ENCODE data around the gene VGF.

DNA sequence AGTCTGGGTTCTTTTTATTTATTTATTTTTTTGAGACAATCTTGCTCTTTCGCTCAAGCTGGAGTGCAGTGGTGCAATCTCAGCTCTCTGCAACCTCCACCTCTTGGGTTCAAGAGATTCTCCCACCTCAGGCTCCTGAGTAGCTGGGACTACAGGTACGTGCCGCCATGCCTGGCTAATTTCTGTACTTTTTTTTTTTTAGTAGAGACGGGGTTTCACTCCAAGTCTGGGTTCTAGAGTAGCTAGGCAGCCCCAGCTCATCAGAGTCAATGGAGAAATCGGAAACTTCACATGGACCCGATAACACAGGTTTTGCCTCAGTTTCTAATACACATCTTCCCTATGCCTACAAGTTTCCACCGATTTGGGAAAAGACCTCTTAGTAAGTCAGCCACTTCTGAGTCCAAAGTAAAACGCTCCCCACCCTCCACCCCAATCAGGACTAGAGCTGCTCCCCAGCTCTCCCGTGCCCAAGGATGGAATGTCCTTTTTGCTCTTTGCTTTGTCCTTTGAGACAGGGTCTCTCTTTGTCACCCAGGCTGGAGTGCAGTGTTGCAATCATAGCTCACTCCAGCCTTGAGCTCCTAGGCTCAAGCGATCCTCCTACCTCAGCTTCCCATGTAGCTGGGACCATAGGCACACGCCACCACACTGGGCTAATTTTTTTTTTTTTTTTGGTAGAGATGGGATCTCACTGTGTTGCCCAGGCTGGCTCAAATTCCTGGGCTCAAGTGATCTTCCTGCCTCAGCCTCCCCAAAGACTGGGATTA is 42.3 kb downstream of the VGF start:
- TF ChIP-seq CREB1 (CRISPR knock-in tag; IDR thresholded peaks at IDR 0.05; ENCODE audit: low read depth) (no peak), EZH2 (IDR thresholded peaks at IDR 0.05; ENCODE audit: low read depth, unreplicated experiment) (no peak), POLR2AphosphoS5 (IDR thresholded peaks at IDR 0.05; ENCODE audit: low read depth) (no peak), EZH2phosphoT487 (IDR thresholded peaks at IDR 0.05; ENCODE audit: unreplicated experiment) (no peak), ZNF114 (CRISPR knock-in tag; IDR thresholded peaks at IDR 0.05) (no peak)
- TF ChIP-seq, protein P1, sequence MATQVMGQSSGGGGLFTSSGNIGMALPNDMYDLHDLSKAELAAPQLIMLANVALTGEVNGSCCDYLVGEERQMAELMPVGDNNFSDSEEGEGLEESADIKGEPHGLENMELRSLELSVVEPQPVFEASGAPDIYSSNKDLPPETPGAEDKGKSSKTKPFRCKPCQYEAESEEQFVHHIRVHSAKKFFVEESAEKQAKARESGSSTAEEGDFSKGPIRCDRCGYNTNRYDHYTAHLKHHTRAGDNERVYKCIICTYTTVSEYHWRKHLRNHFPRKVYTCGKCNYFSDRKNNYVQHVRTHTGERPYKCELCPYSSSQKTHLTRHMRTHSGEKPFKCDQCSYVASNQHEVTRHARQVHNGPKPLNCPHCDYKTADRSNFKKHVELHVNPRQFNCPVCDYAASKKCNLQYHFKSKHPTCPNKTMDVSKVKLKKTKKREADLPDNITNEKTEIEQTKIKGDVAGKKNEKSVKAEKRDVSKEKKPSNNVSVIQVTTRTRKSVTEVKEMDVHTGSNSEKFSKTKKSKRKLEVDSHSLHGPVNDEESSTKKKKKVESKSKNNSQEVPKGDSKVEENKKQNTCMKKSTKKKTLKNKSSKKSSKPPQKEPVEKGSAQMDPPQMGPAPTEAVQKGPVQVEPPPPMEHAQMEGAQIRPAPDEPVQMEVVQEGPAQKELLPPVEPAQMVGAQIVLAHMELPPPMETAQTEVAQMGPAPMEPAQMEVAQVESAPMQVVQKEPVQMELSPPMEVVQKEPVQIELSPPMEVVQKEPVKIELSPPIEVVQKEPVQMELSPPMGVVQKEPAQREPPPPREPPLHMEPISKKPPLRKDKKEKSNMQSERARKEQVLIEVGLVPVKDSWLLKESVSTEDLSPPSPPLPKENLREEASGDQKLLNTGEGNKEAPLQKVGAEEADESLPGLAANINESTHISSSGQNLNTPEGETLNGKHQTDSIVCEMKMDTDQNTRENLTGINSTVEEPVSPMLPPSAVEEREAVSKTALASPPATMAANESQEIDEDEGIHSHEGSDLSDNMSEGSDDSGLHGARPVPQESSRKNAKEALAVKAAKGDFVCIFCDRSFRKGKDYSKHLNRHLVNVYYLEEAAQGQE (IDR thresholded peaks at IDR 0.05; ENCODE audit: unreplicated experiment) = no peak
- TF ChIP-seq, protein P2, sequence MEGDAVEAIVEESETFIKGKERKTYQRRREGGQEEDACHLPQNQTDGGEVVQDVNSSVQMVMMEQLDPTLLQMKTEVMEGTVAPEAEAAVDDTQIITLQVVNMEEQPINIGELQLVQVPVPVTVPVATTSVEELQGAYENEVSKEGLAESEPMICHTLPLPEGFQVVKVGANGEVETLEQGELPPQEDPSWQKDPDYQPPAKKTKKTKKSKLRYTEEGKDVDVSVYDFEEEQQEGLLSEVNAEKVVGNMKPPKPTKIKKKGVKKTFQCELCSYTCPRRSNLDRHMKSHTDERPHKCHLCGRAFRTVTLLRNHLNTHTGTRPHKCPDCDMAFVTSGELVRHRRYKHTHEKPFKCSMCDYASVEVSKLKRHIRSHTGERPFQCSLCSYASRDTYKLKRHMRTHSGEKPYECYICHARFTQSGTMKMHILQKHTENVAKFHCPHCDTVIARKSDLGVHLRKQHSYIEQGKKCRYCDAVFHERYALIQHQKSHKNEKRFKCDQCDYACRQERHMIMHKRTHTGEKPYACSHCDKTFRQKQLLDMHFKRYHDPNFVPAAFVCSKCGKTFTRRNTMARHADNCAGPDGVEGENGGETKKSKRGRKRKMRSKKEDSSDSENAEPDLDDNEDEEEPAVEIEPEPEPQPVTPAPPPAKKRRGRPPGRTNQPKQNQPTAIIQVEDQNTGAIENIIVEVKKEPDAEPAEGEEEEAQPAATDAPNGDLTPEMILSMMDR (conservative IDR thresholded peaks at IDR 0.05; ENCODE audit: low read depth in 2 of 2) = no peak
